Motor neuron (in vitro differentiated cells): ENCODE results near the gene GBE1. TPM values are rescaled to one million over a fixed set of nuclear protein-coding genes. Genes with fewer than 3 reads are reported as not detected.

ENCODE experiments used
- ATAC-seq, 8 experiments: fragments of 200-7000 bp; cut with Tn5 transposase; replicated peaks in 6 of 8; 2 replicates each; pipeline ENCODE4 v1.8.0; 2021; ENCODE audit warnings: mild to moderate bottlenecking in 8 of 8, moderate library complexity in 8 of 8
- H3K27ac ChIP-seq, 2 donors: fragments of 250-450 bp; sonication (Bioruptor Pico); 2 replicates each; pipeline ENCODE4 v1.9.0; 2021; ENCODE audit warnings: antibody characterized with exemption in 2 of 2, mild to moderate bottlenecking in 2 of 2, moderate library complexity in 1 of 2
- H3K4me1 ChIP-seq, 2 donors: fragments of 250-450 bp; sonication (Bioruptor Pico); replicated peaks in 1 of 2; 2 replicates each; pipeline ENCODE4 v1.6.1; 2021; ENCODE audit warnings: antibody characterized with exemption in 2 of 2, mild to moderate bottlenecking in 2 of 2, moderate library complexity in 1 of 2
- H3K4me3 ChIP-seq, 5 donors: fragments of 250-450 bp; sonication (Bioruptor Pico); 2 replicates each; pipeline ENCODE4 v1.9.0; 2021; ENCODE audit warnings: antibody characterized with exemption in 5 of 5, mild to moderate bottlenecking in 5 of 5, moderate library complexity in 4 of 5
- WGBS, 10 experiments: fragments of 450-650 bp; shearing (Covaris generic); methylation state at CpG; one replicate each; pipeline ENCODE4 v1.0.0; 2022; 5-methylcytosine and 5-hydroxymethylcytosine counted together
- in situ Hi-C, 9 experiments: fragments of 400-800 bp; cut with MboI; loops; one replicate each; pipeline ENCODE4 v1.15.0; 2021; ENCODE audit warnings: low sequenced_read_pairs in 9 of 9, low pct_unique_long_range_greater_than_20kb in 2 of 9; ENCODE audit not compliant: unreplicated experiment in 9 of 9
- total RNA-seq, 8 experiments: library from RNA; unstranded; fragments of 300-600 nt; gene quantifications; 2 replicates each; pipeline versions ENCODE4 v1.2.3 to v1.2.4, GENCODE V29; 2022

Gene GBE1
- total RNA-seq, 8 experiments from 2014 or later: 17.9 to 47.9 (median 19.5) TPM

GRCh38 chr3:81572201-81572756 is 189.2 kb downstream of the GBE1 start:
- H3K27ac ChIP-seq: no peak overlapping the region
- peak in 1 of 8 experiments; percentile 26 for ATAC-seq
- 89 to 100% (median 100%) methylated on average over 1 of the region's 1 CpG; no CpG with 5 or more reads in 1 of the 10 experiments for WGBS, 10 experiments
- no peaks in the 10 kb centered on the region for H3K4me1 ChIP-seq
- no peak overlapping the region for H3K4me3 ChIP-seq
- in situ Hi-C loops: no loop called here

GRCh38 chr3:81568378-81568777 is 193.1 kb downstream of the GBE1 start:
- 71 to 100% (median 91%) methylated on average over 1 to 5 of the region's 5 CpGs for WGBS, 10 experiments
- in situ Hi-C loops: no loop called here
- no peak for ATAC-seq
- Histone ChIP-seq H3K27ac (no peak overlapping the region), H3K4me1 (no peaks in the 10 kb centered on the region), H3K4me3 (no peak overlapping the region)

- in situ Hi-C loops: no loop called here
- Histone ChIP-seq H3K27ac (no peak overlapping the region), H3K4me1 (no peaks in the 10 kb centered on the region), H3K4me3 (no peak overlapping the region)
- 73 to 100% (median 94%) methylated on average over 1 to 2 of the region's 2 CpGs; no CpG with 5 or more reads in 2 of the 10 experiments for WGBS, 10 experiments
- ATAC-seq: peak in 2 of 8 experiments; percentile 73 to 76
These were observed 196.4 kb downstream of the GBE1 start for GRCh38 chr3:81565041-81565440.

- Histone ChIP-seq H3K4me3 (no peak overlapping the region), H3K27ac (no peak overlapping the region), H3K4me1 (no peaks in the 10 kb centered on the region)
- WGBS, 10 experiments: 0 to 91% (median 67%) methylated on average over 1 of the region's 1 CpG; no CpG with 5 or more reads in 1 of the 10 experiments
- in situ Hi-C loops: no loop called here
- no peak for ATAC-seq
These were observed 203.3 kb downstream of the GBE1 start for GRCh38 chr3:81558106-81558505.

GRCh38 chr3:81554801-81555200 is 206.6 kb downstream of the GBE1 start:
- ATAC-seq: no peak
- H3K4me3 ChIP-seq: no peak overlapping the region

GRCh38 chr3:81554388-81554787 is 207.1 kb downstream of the GBE1 start:
- WGBS, 10 experiments: 29 to 100% (median 90%) methylated on average over 1 of the region's 1 CpG; no CpG with 5 or more reads in 1 of the 10 experiments
- ATAC-seq: peak in 2 of 8 experiments; percentile 16 to 62
- Histone ChIP-seq H3K27ac (no peak overlapping the region), H3K4me3 (no peak overlapping the region), H3K4me1 (no peaks in the 10 kb centered on the region)
- in situ Hi-C loops: no loop called here

More at GRCh38 chr3:81554801-81555200, 206.6 kb downstream of the GBE1 start:
- in situ Hi-C loops: no loop called here
- no peaks in the 10 kb centered on the region for H3K4me1 ChIP-seq
- H3K27ac ChIP-seq: no peak overlapping the region
- 92 to 100% (median 100%) methylated on average over 1 to 2 of the region's 2 CpGs; no CpG with 5 or more reads in 2 of the 10 experiments for WGBS, 10 experiments

- WGBS, 10 experiments: 60 to 92% (median 83%) methylated on average over 1 to 2 of the region's 2 CpGs; no CpG with 5 or more reads in 5 of the 10 experiments
- H3K4me3 ChIP-seq: no peak overlapping the region
- H3K27ac ChIP-seq: no peak overlapping the region
- in situ Hi-C loops: no loop called here
- no peaks in the 10 kb centered on the region for H3K4me1 ChIP-seq
- no peak for ATAC-seq
These were observed 211.0 kb downstream of the GBE1 start for GRCh38 chr3:81550415-81550814.

GRCh38 chr3:81549831-81550230 is 211.6 kb downstream of the GBE1 start:
- H3K4me1 ChIP-seq: no peaks in the 10 kb centered on the region
- H3K27ac ChIP-seq: no peak overlapping the region
- 7 to 100% (median 89%) methylated on average over 1 to 2 of the region's 2 CpGs; no CpG with 5 or more reads in 1 of the 10 experiments for WGBS, 10 experiments
- no peak for ATAC-seq
- no peak overlapping the region for H3K4me3 ChIP-seq
- in situ Hi-C loops: no loop called here

GRCh38 chr3:81549388-81549787 is 212.1 kb downstream of the GBE1 start:
- Histone ChIP-seq H3K4me3 (no peak overlapping the region), H3K4me1 (no peaks in the 10 kb centered on the region), H3K27ac (no peak overlapping the region)
- no peak for ATAC-seq
- 20 to 100% (median 88%) methylated on average over 1 of the region's 1 CpG; no CpG with 5 or more reads in 2 of the 10 experiments for WGBS, 10 experiments
- in situ Hi-C loops: no loop called here

GRCh38 chr3:81545572-81545971 is 215.9 kb downstream of the GBE1 start:
- Histone ChIP-seq H3K4me3 (no peak overlapping the region), H3K4me1 (no peaks in the 10 kb centered on the region), H3K27ac (no peak overlapping the region)
- ATAC-seq: peak in 5 of 8 experiments; percentile 43 to 99 (median 91)
- 55 to 100% (median 100%) methylated on average over 1 to 2 of the region's 2 CpGs; no CpG with 5 or more reads in 3 of the 10 experiments for whole genome bisulfite sequencing, 10 experiments
- in situ Hi-C loops: no loop called here

GRCh38 chr3:81544385-81544784 is 217.1 kb downstream of the GBE1 start:
- no peaks in the 10 kb centered on the region for H3K4me1 ChIP-seq
- no peak overlapping the region for H3K27ac ChIP-seq
- no peak overlapping the region for H3K4me3 ChIP-seq
- ATAC-seq: no peak
- in situ Hi-C loops: no loop called here
- 90 to 100% (median 96%) methylated on average over 1 to 4 of the region's 4 CpGs; no CpG with 5 or more reads in 1 of the 10 experiments for WGBS, 10 experiments

- H3K4me3 ChIP-seq: no peak overlapping the region
- no peaks in the 10 kb centered on the region for H3K4me1 ChIP-seq
- ATAC-seq: no peak
- 86 to 100% (median 95%) methylated on average over 1 of the region's 1 CpG; no CpG with 5 or more reads in 6 of the 10 experiments for WGBS, 10 experiments
- no peak overlapping the region for H3K27ac ChIP-seq
- in situ Hi-C loops: no loop called here
These were observed 220.7 kb downstream of the GBE1 start for GRCh38 chr3:81540787-81541186.

GRCh38 chr3:81531846-81532245 is 229.6 kb downstream of the GBE1 start:
- in situ Hi-C loops: no loop called here
- H3K4me1 ChIP-seq: no peaks in the 10 kb centered on the region
- no peak overlapping the region for H3K4me3 ChIP-seq
- no peak overlapping the region for H3K27ac ChIP-seq
- ATAC-seq: no peak
- WGBS, 10 experiments: 100% methylated on average over 1 of the region's 1 CpG; no CpG with 5 or more reads in 8 of the 10 experiments

GRCh38 chr3:81531263-81531662 is 230.2 kb downstream of the GBE1 start:
- in situ Hi-C loops: no loop called here
- 11 to 100% (median 97%) methylated on average over 1 to 2 of the region's 2 CpGs; no CpG with 5 or more reads in 2 of the 10 experiments for WGBS, 10 experiments
- H3K4me3 ChIP-seq: no peak overlapping the region
- ATAC-seq: peak in 2 of 8 experiments; percentile 38 to 72
- H3K27ac ChIP-seq: no peak overlapping the region
- H3K4me1 ChIP-seq: no peaks in the 10 kb centered on the region
